HEK293T (cell line): ENCODE data around the gene NPC1L1.

ENCODE experiments used
- CTCF ChIA-PET: fragments of 350-600 bp; formaldehyde crosslinking; extraction: SDS; loops from one replicate; lab custom pipeline; 2021; ENCODE audit warnings: antibody characterized with exemption, inconsistent platforms; lab: Yijun Ruan, JAX
- POLR2A ChIA-PET: fragments of 350-600 bp; formaldehyde crosslinking; extraction: SDS; loops from one replicate; lab custom pipeline; 2020; ENCODE audit warnings: antibody characterized with exemption, inconsistent platforms; lab: Yijun Ruan, JAX
- DNase-seq: peaks from one replicate; pipeline ENCODE4 v3.0.0; 2012; ENCODE audit warnings: mixed read lengths; ENCODE audit errors: extremely low spot score
- ARNT ChIP-seq: fragments of 450-650 bp; IDR thresholded peaks from 2 replicates; pipeline ENCODE4 v1.6.1; 2017; ENCODE audit warnings: mild to moderate bottlenecking
- BHLHE40 ChIP-seq: fragments of 450-650 bp; IDR thresholded peaks from 2 replicates; pipeline ENCODE4 v1.6.1; 2016; ENCODE audit warnings: mild to moderate bottlenecking, moderate library complexity, borderline replicate concordance
- CTBP1 ChIP-seq: fragments of 450-650 bp; IDR thresholded peaks from 2 replicates; pipeline ENCODE4 v1.6.1; 2016; ENCODE audit warnings: borderline replicate concordance
- ELF4 ChIP-seq: fragments of 450-650 bp; IDR thresholded peaks from 2 replicates; pipeline ENCODE4 v1.6.1; 2017; ENCODE audit warnings: antibody characterized with exemption
- FOXA1 ChIP-seq: fragments of 450-650 bp; IDR thresholded peaks from 2 replicates; pipeline ENCODE4 v1.6.1; 2016; ENCODE audit warnings: mild to moderate bottlenecking
- FOXK2 ChIP-seq: fragments of 450-650 bp; IDR thresholded peaks from 2 replicates; pipeline ENCODE4 v1.6.1; 2016; ENCODE audit warnings: mild to moderate bottlenecking
- FOXM1 ChIP-seq: fragments of 450-650 bp; IDR thresholded peaks from 2 replicates; pipeline ENCODE4 v1.6.1; 2017; ENCODE audit warnings: mild to moderate bottlenecking, borderline replicate concordance
- HDGF ChIP-seq: fragments of 450-650 bp; IDR thresholded peaks from 2 replicates; pipeline ENCODE4 v1.6.1; 2017; ENCODE audit warnings: antibody characterized with exemption, borderline replicate concordance
- L3MBTL2 ChIP-seq: fragments of 450-650 bp; conservative IDR thresholded peaks from 2 replicates; pipeline ENCODE4 v1.6.1; 2016; ENCODE audit warnings: mild to moderate bottlenecking
- LEF1 ChIP-seq: fragments of 450-650 bp; IDR thresholded peaks from 2 replicates; pipeline ENCODE4 v1.6.1; 2017; ENCODE audit warnings: mild to moderate bottlenecking, borderline replicate concordance
- NFRKB ChIP-seq: fragments of 450-650 bp; IDR thresholded peaks from 2 replicates; pipeline ENCODE4 v1.6.1; 2016; ENCODE audit warnings: mild to moderate bottlenecking, moderate library complexity
- PKNOX1 ChIP-seq: fragments of 450-650 bp; IDR thresholded peaks from 2 replicates; pipeline ENCODE4 v1.6.1; 2016
- SP1 ChIP-seq: fragments of 450-650 bp; IDR thresholded peaks from 2 replicates; pipeline ENCODE4 v1.6.1; 2017
- SUZ12 ChIP-seq: fragments of 450-650 bp; IDR thresholded peaks from 2 replicates; pipeline ENCODE4 v1.6.1; 2016; ENCODE audit warnings: mild to moderate bottlenecking
- TARDBP ChIP-seq: fragments of 450-650 bp; IDR thresholded peaks from 2 replicates; pipeline ENCODE4 v1.6.1; 2016
- ZNF384 ChIP-seq: fragments of 450-650 bp; IDR thresholded peaks from 2 replicates; pipeline ENCODE4 v1.6.1; 2016

The NPC1L1 gene

GRCh38 chr7:44488955-44489354 lies 52.2 kb downstream of the NPC1L1 start:
- CTCF ChIA-PET: interaction anchor here (0.6 kb wide), 1 partner anchor 26 kb away, joined by 4 read pairs; no protein-coding TSS in a partner anchor
- TF ChIP-seq HDGF (no peak), TARDBP (no peak), ELF4 (no peak), NFRKB (no peak), CTBP1 (no peak), LEF1 (no peak), ARNT (no peak), L3MBTL2 (no peak), ZNF384 (no peak), SP1 (no peak), BHLHE40 (no peak), FOXA1 (no peak), FOXM1 (no peak), SUZ12 (no peak), PKNOX1 (no peak), FOXK2 (no peak)

GRCh38 chr7:44486693-44487092 lies 54.4 kb downstream of the NPC1L1 start:
- POLR2A ChIA-PET: no interaction called here
- CTCF ChIA-PET: no interaction called here

More at GRCh38 chr7:44488955-44489354, 52.2 kb downstream of the NPC1L1 start:
- POLR2A ChIA-PET: no interaction called here
- no peak for DNase-seq

GRCh38 chr7:44486001-44486400 lies 55.1 kb downstream of the NPC1L1 start:
- TF ChIP-seq TARDBP (no peak), PKNOX1 (no peak), ELF4 (no peak), ARNT (no peak), L3MBTL2 (no peak)
- POLR2A ChIA-PET: no interaction called here
- DNase-seq: no peak
- CTCF ChIA-PET: no interaction called here

More at GRCh38 chr7:44486693-44487092, 54.4 kb downstream of the NPC1L1 start:
- no peak for DNase-seq
- no peak for TF ChIP-seq LEF1
- no peak for TF ChIP-seq NFRKB
- TF ChIP-seq L3MBTL2: no peak
- no peak for TF ChIP-seq SUZ12
- peak; percentile 35; the same call in 1 of the 2 replicates for TF ChIP-seq PKNOX1
- TF ChIP-seq SP1: no peak
- no peak for TF ChIP-seq ELF4

DNA sequence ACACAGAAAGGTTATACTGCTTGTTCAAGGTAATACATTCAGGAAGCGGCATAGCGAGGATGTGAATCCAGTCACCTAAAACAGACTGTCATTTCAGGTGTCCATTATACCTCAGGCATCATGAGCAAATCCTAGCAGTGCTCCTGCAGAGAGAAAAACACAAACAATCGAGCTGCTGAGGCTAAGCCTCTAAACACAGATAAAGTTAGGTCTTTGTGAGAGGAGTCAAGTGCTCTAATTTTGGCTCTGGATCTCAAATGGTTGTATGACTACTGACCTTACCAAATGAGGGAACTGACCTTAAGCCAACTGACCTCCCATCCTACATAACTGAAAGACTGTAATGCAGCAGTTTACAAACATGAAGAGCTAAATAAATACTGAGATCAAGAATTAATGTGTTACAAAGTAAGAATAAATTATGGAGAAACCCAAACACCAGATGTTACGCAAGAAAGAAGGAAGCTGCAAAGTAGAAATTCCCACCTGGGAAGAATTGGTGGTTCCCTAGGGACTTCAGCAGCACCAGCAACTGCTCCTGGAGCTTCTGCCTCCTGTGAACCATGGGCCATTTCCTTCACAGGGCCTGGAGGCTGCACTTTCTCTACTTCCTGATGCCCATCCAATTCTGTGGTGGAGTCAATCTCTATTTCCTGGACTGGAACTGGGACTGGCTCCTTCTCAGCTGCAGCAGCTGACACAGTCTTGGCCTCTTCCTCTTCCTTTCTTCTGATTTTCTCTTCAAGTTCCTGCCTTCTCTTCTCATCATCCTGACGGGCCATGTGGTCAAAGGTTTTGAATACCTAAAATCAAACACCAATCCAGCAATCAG lies 56.4 kb downstream of the NPC1L1 start:
- ChIA-PET POLR2A (no interaction called here), CTCF (interaction anchor here (1.0 kb wide), 1 partner anchor 80 kb away, joined by 3 read pairs; no protein-coding TSS in a partner anchor)
- no peak for DNase-seq
- TF ChIP-seq ELF4 (no peak), SP1 (no peak)

DNA sequence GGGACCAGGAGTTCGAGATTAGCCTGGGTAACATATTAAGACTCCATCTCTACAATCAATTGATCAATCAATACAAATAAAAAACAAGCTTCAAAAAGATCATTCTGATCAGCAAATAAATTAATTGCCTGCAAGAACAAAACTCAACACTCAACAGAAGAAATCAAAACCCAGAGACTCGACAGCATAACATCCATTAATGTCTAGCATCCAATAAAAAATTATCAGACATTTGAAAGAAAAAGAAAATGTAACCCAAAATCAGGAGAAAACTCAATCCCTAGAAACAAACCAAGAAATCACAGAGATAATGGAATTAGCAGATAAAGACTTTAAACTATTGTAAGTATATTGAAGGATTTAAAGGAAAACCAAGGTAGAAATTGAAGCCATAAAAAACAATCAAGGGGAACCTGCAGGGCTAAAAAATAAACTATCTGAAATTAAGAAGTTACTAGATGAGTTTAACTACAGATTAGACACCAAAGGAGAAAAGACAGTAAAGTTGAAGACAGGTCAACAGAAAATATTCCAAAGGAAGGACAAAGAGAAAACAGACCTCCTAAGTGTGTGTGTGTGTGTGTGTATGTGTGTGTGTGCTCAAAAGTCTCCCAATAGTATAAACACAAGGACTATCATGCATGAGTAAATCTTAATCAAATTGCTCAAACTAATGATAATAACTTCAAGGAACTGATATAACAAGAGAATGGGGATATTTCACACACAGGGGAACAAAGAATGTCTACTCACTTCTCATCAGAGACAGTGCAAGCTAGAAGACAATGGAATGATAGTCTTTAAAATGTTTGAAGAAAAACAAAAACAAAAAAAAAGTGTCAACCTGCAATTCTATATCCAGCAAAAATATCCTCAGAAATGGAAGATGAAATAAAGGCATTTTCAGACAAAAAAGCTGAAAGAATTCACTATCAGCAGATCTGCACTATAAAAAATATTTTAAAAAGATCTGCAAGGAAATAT lies 58.3 kb downstream of the NPC1L1 start:
- TF ChIP-seq PKNOX1: no peak
- TF ChIP-seq FOXA1: no peak
- no peak for TF ChIP-seq SP1
- no peak for TF ChIP-seq FOXK2
- no peak for TF ChIP-seq HDGF
- TF ChIP-seq NFRKB: no peak
- TF ChIP-seq LEF1: no peak
- TF ChIP-seq FOXM1: no peak
- no peak for TF ChIP-seq ZNF384
- TF ChIP-seq L3MBTL2: no peak
- TF ChIP-seq ARNT: no peak
- no peak for TF ChIP-seq BHLHE40
- no peak for TF ChIP-seq CTBP1
- TF ChIP-seq TARDBP: no peak
- no peak for TF ChIP-seq SUZ12
- no peak for TF ChIP-seq ELF4
- CTCF ChIA-PET: no interaction called here
- POLR2A ChIA-PET: no interaction called here

More for the DNA sequence above, 58.3 kb downstream of the NPC1L1 start:
- DNase-seq: no peak
